IMR-90 (cell line): ENCODE data around the gene ANKRD33B.

Source experiments
- BHLHE40 ChIP-seq: fragments of 150-350 bp; IDR thresholded peaks from 2 replicates; pipeline ENCODE4 v1.6.1; 2016; ENCODE audit warnings: mild to moderate bottlenecking, low read depth, low read length
- CEBPB ChIP-seq: IDR thresholded peaks from 2 replicates; pipeline ENCODE4 v1.6.1; 2012; ENCODE audit warnings: low read depth, low read length, improper control_type of control experiment
- CHD1 ChIP-seq: IDR thresholded peaks from 2 replicates; pipeline ENCODE4 v1.6.1; 2012; ENCODE audit warnings: low read depth, low read length, improper control_type of control experiment
- FOS ChIP-seq: fragments of 150-350 bp; IDR thresholded peaks from 2 replicates; pipeline ENCODE4 v1.6.1; 2016; ENCODE audit warnings: low read depth, low read length
- MAFK ChIP-seq: IDR thresholded peaks from 2 replicates; pipeline ENCODE4 v1.6.1; 2012; ENCODE audit warnings: low read depth, low read length, improper control_type of control experiment
- MAZ ChIP-seq: IDR thresholded peaks from 2 replicates; pipeline ENCODE4 v1.6.1; 2012; ENCODE audit warnings: low read depth, mild to moderate bottlenecking, low read length, improper control_type of control experiment, moderate library complexity, borderline replicate concordance
- MXI1 ChIP-seq: IDR thresholded peaks from 2 replicates; pipeline ENCODE4 v1.6.1; 2012; ENCODE audit warnings: low read depth, mild to moderate bottlenecking, low read length, moderate library complexity, borderline replicate concordance
- NFE2L2 ChIP-seq: fragments of 150-350 bp; IDR thresholded peaks from 2 replicates; pipeline ENCODE4 v1.6.1; 2016; ENCODE audit warnings: low read depth, mild to moderate bottlenecking, low read length
- POLR2A ChIP-seq: IDR thresholded peaks from 2 replicates; pipeline ENCODE4 v1.6.1; 2012; ENCODE audit warnings: mild to moderate bottlenecking, low read depth, low read length
- RAD21 ChIP-seq: IDR thresholded peaks from 2 replicates; pipeline ENCODE4 v1.6.1; 2012; ENCODE audit warnings: low read length, improper control_type of control experiment
- RCOR1 ChIP-seq: IDR thresholded peaks from 2 replicates; pipeline ENCODE4 v1.6.1; 2012; ENCODE audit warnings: mild to moderate bottlenecking, low read length, improper control_type of control experiment; ENCODE audit not compliant: insufficient replicate concordance
- SMC3 ChIP-seq: fragments of 150-350 bp; IDR thresholded peaks from 2 replicates; pipeline ENCODE4 v1.6.1; 2016; ENCODE audit warnings: low read depth, mild to moderate bottlenecking, antibody characterized with exemption, low read length, moderate library complexity
- TF ChIP-seq, protein P1 (sequence below): conservative IDR thresholded peaks from 2 replicates; pipeline ENCODE4 v1.5.1; 2012; ENCODE audit warnings: mild to moderate bottlenecking, low read depth, low read length, improper control_type of control experiment
- TF ChIP-seq, protein P2 (sequence below): fragments of 150-350 bp; IDR thresholded peaks from 2 replicates; pipeline ENCODE4 v1.6.1; 2017; ENCODE audit warnings: mild to moderate bottlenecking, antibody characterized with exemption, low read length, low read depth

GRCh38 chr5:10678244-10678643, 114.4 kb downstream of the ANKRD33B start:
- TF ChIP-seq CEBPB (no peak), RAD21 (no peak), MAFK (no peak), POLR2A (no peak), MAZ (no peak), RCOR1 (no peak), BHLHE40 (no peak), MXI1 (no peak), SMC3 (no peak), NFE2L2 (no peak), FOS (no peak), CHD1 (no peak)
- TF ChIP-seq, protein P1, sequence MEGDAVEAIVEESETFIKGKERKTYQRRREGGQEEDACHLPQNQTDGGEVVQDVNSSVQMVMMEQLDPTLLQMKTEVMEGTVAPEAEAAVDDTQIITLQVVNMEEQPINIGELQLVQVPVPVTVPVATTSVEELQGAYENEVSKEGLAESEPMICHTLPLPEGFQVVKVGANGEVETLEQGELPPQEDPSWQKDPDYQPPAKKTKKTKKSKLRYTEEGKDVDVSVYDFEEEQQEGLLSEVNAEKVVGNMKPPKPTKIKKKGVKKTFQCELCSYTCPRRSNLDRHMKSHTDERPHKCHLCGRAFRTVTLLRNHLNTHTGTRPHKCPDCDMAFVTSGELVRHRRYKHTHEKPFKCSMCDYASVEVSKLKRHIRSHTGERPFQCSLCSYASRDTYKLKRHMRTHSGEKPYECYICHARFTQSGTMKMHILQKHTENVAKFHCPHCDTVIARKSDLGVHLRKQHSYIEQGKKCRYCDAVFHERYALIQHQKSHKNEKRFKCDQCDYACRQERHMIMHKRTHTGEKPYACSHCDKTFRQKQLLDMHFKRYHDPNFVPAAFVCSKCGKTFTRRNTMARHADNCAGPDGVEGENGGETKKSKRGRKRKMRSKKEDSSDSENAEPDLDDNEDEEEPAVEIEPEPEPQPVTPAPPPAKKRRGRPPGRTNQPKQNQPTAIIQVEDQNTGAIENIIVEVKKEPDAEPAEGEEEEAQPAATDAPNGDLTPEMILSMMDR = no peak
- TF ChIP-seq, protein P2, sequence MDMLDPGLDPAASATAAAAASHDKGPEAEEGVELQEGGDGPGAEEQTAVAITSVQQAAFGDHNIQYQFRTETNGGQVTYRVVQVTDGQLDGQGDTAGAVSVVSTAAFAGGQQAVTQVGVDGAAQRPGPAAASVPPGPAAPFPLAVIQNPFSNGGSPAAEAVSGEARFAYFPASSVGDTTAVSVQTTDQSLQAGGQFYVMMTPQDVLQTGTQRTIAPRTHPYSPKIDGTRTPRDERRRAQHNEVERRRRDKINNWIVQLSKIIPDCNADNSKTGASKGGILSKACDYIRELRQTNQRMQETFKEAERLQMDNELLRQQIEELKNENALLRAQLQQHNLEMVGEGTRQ = no peak
